ENCODE measurements around the gene VIPR1.

VIPR1 gene

GRCh38 chr3:42472555-42472954 lies 29.9 kb upstream of the VIPR1 start:
- no peak for DNase-seq (ENCODE audit: extremely low spot score)
- ChIA-PET POLR2A (no interaction called here), CTCF (no interaction called here)
- no peak for TF ChIP-seq SP1 (IDR thresholded peaks at IDR 0.05)
- TF ChIP-seq FOXM1 (IDR thresholded peaks at IDR 0.05; ENCODE audit: borderline replicate concordance): no peak
- TF ChIP-seq FOXK2 (IDR thresholded peaks at IDR 0.05): no peak
- no peak for TF ChIP-seq CTBP1 (IDR thresholded peaks at IDR 0.05; ENCODE audit: borderline replicate concordance)
- TF ChIP-seq TARDBP (IDR thresholded peaks at IDR 0.05): no peak
- no peak for TF ChIP-seq ELF4 (IDR thresholded peaks at IDR 0.05)
- TF ChIP-seq LEF1 (IDR thresholded peaks at IDR 0.05; ENCODE audit: borderline replicate concordance): no peak
- TF ChIP-seq NFRKB (IDR thresholded peaks at IDR 0.05): no peak

DNA sequence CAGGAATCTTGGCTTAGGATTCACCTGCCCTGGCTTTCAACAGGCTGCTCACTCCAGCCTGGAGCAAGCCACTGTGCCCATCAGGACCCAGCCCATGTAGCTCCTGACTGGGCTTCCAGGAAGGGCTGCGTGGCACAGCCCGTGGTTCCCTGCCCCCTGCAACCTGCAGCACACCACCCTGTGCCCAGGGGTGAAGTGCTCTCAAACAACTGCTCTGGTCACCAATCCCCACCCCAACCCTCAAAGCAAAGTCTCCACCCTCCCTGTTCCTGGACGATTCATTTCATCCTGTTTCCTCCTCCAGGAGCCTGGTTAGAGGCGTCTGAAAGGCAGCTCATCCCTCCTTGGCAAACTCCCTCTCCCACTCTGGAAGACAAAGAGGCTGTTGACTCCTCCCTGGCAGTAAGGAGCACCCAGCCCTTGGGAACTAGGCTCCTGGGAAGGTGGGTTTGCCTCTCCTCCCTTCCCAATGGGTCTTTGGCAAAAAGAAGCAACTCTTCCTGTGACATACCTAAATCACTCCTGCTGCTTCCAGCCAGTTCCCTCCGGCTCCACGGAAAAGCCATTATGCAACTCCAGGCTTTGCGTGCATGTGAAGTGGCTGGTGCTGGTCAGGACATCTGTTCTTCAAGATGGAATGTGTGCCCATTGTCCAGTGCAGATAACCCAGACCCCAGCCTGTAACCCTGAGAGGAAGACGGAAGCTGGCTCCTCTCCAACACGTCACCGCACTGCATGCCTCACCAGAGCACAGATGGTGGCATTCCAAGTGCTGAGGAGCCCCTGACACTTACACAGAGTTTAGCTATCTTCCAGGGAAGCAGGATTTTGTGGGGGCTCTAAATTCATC lies 29.1 kb upstream of the VIPR1 start:
- DNase-seq (ENCODE audit: extremely low spot score): no peak
- ChIA-PET POLR2A (no interaction called here), CTCF (no interaction called here)
- TF ChIP-seq FOXA1 (IDR thresholded peaks at IDR 0.05) (no peak), FOXM1 (IDR thresholded peaks at IDR 0.05; ENCODE audit: borderline replicate concordance) (no peak), SUZ12 (IDR thresholded peaks at IDR 0.05) (no peak)

- ChIA-PET POLR2A (interaction anchor here (1.4 kb wide), 1 partner anchor 26 kb away, joined by 5 read pairs; the partner anchor contains the start of gene VIPR1), CTCF (no interaction called here)
- TF ChIP-seq LEF1 (IDR thresholded peaks at IDR 0.05; ENCODE audit: borderline replicate concordance) (no peak), SUZ12 (IDR thresholded peaks at IDR 0.05) (no peak), ARNT (IDR thresholded peaks at IDR 0.05) (no peak), ZNF384 (IDR thresholded peaks at IDR 0.05) (no peak), CTBP1 (IDR thresholded peaks at IDR 0.05; ENCODE audit: borderline replicate concordance) (no peak), ELF4 (IDR thresholded peaks at IDR 0.05) (no peak), FOXA1 (IDR thresholded peaks at IDR 0.05) (no peak), L3MBTL2 (conservative IDR thresholded peaks at IDR 0.05) (no peak), HDGF (IDR thresholded peaks at IDR 0.05; ENCODE audit: borderline replicate concordance) (no peak), BHLHE40 (IDR thresholded peaks at IDR 0.05; ENCODE audit: borderline replicate concordance) (no peak), NFRKB (IDR thresholded peaks at IDR 0.05) (no peak), SP1 (IDR thresholded peaks at IDR 0.05) (no peak)
- TF ChIP-seq, protein P1, sequence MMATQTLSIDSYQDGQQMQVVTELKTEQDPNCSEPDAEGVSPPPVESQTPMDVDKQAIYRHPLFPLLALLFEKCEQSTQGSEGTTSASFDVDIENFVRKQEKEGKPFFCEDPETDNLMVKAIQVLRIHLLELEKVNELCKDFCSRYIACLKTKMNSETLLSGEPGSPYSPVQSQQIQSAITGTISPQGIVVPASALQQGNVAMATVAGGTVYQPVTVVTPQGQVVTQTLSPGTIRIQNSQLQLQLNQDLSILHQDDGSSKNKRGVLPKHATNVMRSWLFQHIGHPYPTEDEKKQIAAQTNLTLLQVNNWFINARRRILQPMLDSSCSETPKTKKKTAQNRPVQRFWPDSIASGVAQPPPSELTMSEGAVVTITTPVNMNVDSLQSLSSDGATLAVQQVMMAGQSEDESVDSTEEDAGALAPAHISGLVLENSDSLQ (IDR thresholded peaks at IDR 0.05): no peak
- DNase-seq (ENCODE audit: extremely low spot score): no peak
Measured at GRCh38 chr3:42476225-42477125, 26.0 kb upstream of the VIPR1 start.

DNA sequence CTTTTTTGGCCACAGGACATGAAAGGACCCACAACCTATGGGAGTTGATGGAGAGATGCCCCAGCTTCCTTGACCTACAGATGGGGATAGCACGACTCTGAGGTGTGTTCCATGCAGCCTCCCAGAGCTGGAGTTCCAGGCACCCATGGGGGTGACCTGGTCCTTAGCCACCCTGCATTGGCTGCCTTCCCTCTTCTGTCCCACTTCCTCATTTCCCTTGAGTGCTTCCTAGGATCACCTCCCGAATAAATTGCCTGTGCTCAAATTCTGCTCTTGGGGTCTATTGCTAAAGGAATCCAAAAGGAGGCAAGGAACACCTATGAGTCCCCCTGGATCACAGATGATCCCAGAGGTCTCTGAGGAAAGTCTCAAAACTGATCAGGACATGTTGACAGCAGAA lies 24.7 kb upstream of the VIPR1 start:
- TF ChIP-seq CTBP1 (IDR thresholded peaks at IDR 0.05; ENCODE audit: borderline replicate concordance) (no peak), NFRKB (IDR thresholded peaks at IDR 0.05) (no peak), SP1 (IDR thresholded peaks at IDR 0.05) (no peak)
- ChIA-PET POLR2A (interaction anchor here (1.4 kb wide), 1 partner anchor 25 kb away, joined by 5 read pairs; the partner anchor contains the start of gene VIPR1), CTCF (no interaction called here)
- DNase-seq (ENCODE audit: extremely low spot score): no peak

DNA sequence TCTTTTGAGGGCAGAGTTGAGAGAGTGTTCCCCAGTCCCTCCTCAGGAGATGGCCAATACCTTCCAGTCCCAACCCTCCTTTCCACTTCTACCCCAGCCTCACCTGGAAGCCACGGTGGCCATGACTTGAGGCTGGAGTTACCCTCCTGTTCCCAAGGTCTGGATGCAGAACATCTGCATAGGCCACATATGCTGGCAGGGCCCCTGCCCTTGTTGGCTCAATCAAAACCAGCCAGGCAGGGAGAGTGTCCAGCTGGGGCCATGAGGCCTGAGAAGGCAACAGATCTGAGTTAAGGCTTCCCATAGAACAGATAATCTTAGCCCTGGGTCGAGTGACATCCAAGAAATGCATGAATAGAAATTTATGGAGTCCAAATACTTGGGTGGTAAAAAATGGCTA lies 23.6 kb upstream of the VIPR1 start:
- ChIA-PET POLR2A (no interaction called here), CTCF (no interaction called here)
- TF ChIP-seq ARNT (IDR thresholded peaks at IDR 0.05): no peak
- no peak for TF ChIP-seq FOXK2 (IDR thresholded peaks at IDR 0.05)
- TF ChIP-seq ELF4 (IDR thresholded peaks at IDR 0.05): no peak
- TF ChIP-seq NFRKB (IDR thresholded peaks at IDR 0.05): no peak
- TF ChIP-seq L3MBTL2 (conservative IDR thresholded peaks at IDR 0.05): no peak
- no peak for TF ChIP-seq ZNF384 (IDR thresholded peaks at IDR 0.05)
- TF ChIP-seq FOXM1 (IDR thresholded peaks at IDR 0.05; ENCODE audit: borderline replicate concordance): no peak
- TF ChIP-seq CTBP1 (IDR thresholded peaks at IDR 0.05; ENCODE audit: borderline replicate concordance): no peak
- no peak for TF ChIP-seq SUZ12 (IDR thresholded peaks at IDR 0.05)
- TF ChIP-seq, protein P1 (IDR thresholded peaks at IDR 0.05): no peak
- TF ChIP-seq TARDBP (IDR thresholded peaks at IDR 0.05): no peak
- TF ChIP-seq BHLHE40 (IDR thresholded peaks at IDR 0.05; ENCODE audit: borderline replicate concordance): no peak
- TF ChIP-seq LEF1 (IDR thresholded peaks at IDR 0.05; ENCODE audit: borderline replicate concordance): no peak
- TF ChIP-seq HDGF (IDR thresholded peaks at IDR 0.05; ENCODE audit: borderline replicate concordance): no peak
- TF ChIP-seq FOXA1 (IDR thresholded peaks at IDR 0.05): no peak
- no peak for TF ChIP-seq SP1 (IDR thresholded peaks at IDR 0.05)
- no peak for DNase-seq (ENCODE audit: extremely low spot score)

DNA sequence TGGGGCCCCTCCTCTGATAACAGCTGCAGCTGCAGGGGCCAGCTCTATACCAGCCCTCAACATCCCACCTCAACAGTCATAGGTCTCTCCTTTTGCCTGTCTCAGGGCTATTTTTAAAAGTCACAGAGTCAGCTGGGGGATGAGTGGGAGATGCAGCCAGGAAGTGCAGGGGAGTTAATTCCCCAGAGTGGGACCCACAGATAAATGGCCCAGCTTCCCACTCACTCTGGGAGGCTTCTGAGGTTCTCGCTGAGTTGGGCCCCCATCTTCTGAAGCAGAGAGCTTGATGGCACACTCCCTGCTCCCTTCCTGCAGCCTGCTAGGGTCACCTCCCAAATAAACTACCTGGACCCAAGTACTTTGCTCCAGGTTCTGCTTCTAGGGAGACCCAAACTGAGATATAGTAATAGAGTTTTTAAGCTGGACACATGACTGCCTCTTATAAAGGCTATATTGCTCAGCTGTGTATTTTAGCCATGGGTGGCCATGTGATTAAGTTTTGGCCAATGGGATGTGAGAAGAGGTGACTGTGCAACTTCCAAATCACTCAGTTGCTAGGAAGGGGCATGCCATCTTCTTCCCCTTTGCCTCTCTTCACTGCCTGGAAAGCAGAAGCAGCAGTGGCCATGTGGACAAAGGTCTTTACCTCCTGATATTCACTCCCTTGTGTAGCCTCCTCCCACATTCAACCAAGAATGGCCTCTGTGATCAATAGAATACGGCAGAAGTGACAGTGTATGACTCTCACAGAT lies 15.5 kb upstream of the VIPR1 start:
- no peak for TF ChIP-seq FOXA1 (IDR thresholded peaks at IDR 0.05)
- TF ChIP-seq SP1 (IDR thresholded peaks at IDR 0.05): no peak
- no peak for TF ChIP-seq CTBP1 (IDR thresholded peaks at IDR 0.05; ENCODE audit: borderline replicate concordance)
- no peak for TF ChIP-seq NFRKB (IDR thresholded peaks at IDR 0.05)
- no peak for TF ChIP-seq HDGF (IDR thresholded peaks at IDR 0.05; ENCODE audit: borderline replicate concordance)
- TF ChIP-seq, protein P1 (IDR thresholded peaks at IDR 0.05): no peak
- TF ChIP-seq ARNT (IDR thresholded peaks at IDR 0.05): no peak
- TF ChIP-seq FOXM1 (IDR thresholded peaks at IDR 0.05; ENCODE audit: borderline replicate concordance): no peak
- no peak for TF ChIP-seq TARDBP (IDR thresholded peaks at IDR 0.05)
- TF ChIP-seq L3MBTL2 (conservative IDR thresholded peaks at IDR 0.05): no peak
- no peak for TF ChIP-seq ZNF384 (IDR thresholded peaks at IDR 0.05)
- no peak for TF ChIP-seq FOXK2 (IDR thresholded peaks at IDR 0.05)
- no peak for TF ChIP-seq BHLHE40 (IDR thresholded peaks at IDR 0.05; ENCODE audit: borderline replicate concordance)
- TF ChIP-seq SUZ12 (IDR thresholded peaks at IDR 0.05): no peak
- no peak for TF ChIP-seq ELF4 (IDR thresholded peaks at IDR 0.05)
- TF ChIP-seq LEF1 (IDR thresholded peaks at IDR 0.05; ENCODE audit: borderline replicate concordance): no peak
- ChIA-PET CTCF (no interaction called here), POLR2A (interaction anchor here (1.0 kb wide), 1 partner anchor 15 kb away, joined by 3 read pairs; the partner anchor contains the start of gene VIPR1)
- no peak for DNase-seq (ENCODE audit: extremely low spot score)
